Measurements from ENCODE around the gene PAMR1.

PAMR1 gene

GRCh38 chr11:35564245-35564595, 38.8 kb upstream of the PAMR1 start:
- no peak for DNase-seq
- no peaks in the 10 kb centered on the region for H3K4me1 Mint-ChIP-seq
- peaks cover 10% of the 10 kb centered on the region for H3K36me3 Mint-ChIP-seq (ENCODE audit: low read depth)
- peaks cover 11% of the 10 kb centered on the region for H3K27me3 Mint-ChIP-seq (ENCODE audit: low read depth, poor library complexity)
- no peak overlapping the region for H3K4me3 Mint-ChIP-seq
- H3K27ac Mint-ChIP-seq: no peak overlapping the region
- TF ChIP-seq, protein P1, sequence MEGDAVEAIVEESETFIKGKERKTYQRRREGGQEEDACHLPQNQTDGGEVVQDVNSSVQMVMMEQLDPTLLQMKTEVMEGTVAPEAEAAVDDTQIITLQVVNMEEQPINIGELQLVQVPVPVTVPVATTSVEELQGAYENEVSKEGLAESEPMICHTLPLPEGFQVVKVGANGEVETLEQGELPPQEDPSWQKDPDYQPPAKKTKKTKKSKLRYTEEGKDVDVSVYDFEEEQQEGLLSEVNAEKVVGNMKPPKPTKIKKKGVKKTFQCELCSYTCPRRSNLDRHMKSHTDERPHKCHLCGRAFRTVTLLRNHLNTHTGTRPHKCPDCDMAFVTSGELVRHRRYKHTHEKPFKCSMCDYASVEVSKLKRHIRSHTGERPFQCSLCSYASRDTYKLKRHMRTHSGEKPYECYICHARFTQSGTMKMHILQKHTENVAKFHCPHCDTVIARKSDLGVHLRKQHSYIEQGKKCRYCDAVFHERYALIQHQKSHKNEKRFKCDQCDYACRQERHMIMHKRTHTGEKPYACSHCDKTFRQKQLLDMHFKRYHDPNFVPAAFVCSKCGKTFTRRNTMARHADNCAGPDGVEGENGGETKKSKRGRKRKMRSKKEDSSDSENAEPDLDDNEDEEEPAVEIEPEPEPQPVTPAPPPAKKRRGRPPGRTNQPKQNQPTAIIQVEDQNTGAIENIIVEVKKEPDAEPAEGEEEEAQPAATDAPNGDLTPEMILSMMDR (IDR thresholded peaks at IDR 0.05): no peak
- peaks cover 15% of the 10 kb centered on the region for H3K9me3 Mint-ChIP-seq

GRCh38 chr11:35563484-35564244, 38.2 kb upstream of the PAMR1 start:
- TF ChIP-seq, protein P1 (IDR thresholded peaks at IDR 0.05): no peak
- H3K27ac Mint-ChIP-seq: no peak overlapping the region
- H3K9me3 Mint-ChIP-seq: peaks cover 9% of the 10 kb centered on the region
- no peak overlapping the region for H3K4me3 Mint-ChIP-seq
- peaks cover 11% of the 10 kb centered on the region for H3K27me3 Mint-ChIP-seq (ENCODE audit: low read depth, poor library complexity)
- H3K36me3 Mint-ChIP-seq (ENCODE audit: low read depth): peaks cover 4% of the 10 kb centered on the region
- H3K4me1 Mint-ChIP-seq: no peaks in the 10 kb centered on the region
- no peak for DNase-seq

DNA sequence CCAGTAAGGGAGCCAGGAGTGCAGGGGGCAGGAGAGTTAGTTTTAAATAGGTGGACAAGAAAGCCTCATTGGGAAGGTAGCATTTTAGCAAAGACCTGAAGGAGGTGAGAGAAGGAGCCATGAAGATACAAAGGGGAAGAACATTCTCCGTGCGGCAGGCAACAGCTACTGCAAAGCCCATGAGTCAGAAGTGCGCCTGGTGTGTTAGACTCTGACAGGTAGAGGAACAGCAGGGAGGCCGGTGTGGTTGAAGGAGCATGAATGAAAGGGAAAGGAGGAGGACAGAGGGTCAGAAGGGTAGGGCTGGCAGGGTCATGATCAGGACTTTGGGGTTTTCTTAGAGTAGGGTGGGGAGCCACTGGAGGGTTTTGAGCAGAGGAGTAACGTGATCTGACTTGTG, 34.5 kb upstream of the PAMR1 start:
- no peak overlapping the region for H3K27ac Mint-ChIP-seq
- peaks cover 5% of the 10 kb centered on the region for H3K27me3 Mint-ChIP-seq (ENCODE audit: low read depth, poor library complexity)
- TF ChIP-seq, protein P1 (IDR thresholded peaks at IDR 0.05): no peak

GRCh38 chr11:35558513-35558912, 33.1 kb upstream of the PAMR1 start:
- Mint-ChIP-seq H3K4me3 (no peak overlapping the region), H3K27me3 (ENCODE audit: low read depth, poor library complexity) (peaks cover 5% of the 10 kb centered on the region), H3K4me1 (peaks cover 16% of the 10 kb centered on the region), H3K36me3 (ENCODE audit: low read depth) (no peaks in the 10 kb centered on the region), H3K27ac (no peak overlapping the region), H3K9me3 (no peaks in the 10 kb centered on the region)
- no peak for DNase-seq
- TF ChIP-seq, protein P1 (IDR thresholded peaks at IDR 0.05): no peak

More for the DNA sequence above, 34.5 kb upstream of the PAMR1 start:
- Mint-ChIP-seq H3K36me3 (ENCODE audit: low read depth) (no peaks in the 10 kb centered on the region), H3K9me3 (no peaks in the 10 kb centered on the region), H3K4me1 (peaks cover 3% of the 10 kb centered on the region), H3K4me3 (no peak overlapping the region)
- no peak for DNase-seq

DNA sequence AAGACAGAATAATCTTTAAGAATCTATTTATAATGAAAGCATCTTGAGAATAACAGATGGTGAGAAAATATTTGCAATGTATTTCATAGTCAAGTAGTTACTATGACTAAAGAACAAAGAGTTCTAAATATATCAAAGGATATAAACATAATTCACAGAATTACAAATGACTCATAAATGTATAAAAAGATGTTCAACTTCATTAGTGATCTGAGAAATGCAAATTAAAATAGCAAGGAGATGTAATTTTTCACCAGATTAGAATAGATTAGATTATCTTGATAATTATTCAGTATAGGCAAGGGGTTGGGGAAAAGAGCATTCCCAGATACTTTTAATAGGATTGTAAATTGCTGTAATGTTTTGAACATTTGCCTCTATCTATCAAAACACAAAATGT, 30.1 kb upstream of the PAMR1 start:
- Mint-ChIP-seq H3K36me3 (ENCODE audit: low read depth) (no peaks in the 10 kb centered on the region), H3K4me1 (peaks cover 29% of the 10 kb centered on the region), H3K4me3 (no peak overlapping the region), H3K27ac (no peak overlapping the region), H3K9me3 (peaks cover 3% of the 10 kb centered on the region), H3K27me3 (ENCODE audit: low read depth, poor library complexity) (no peaks in the 10 kb centered on the region)
- TF ChIP-seq, protein P1 (IDR thresholded peaks at IDR 0.05): no peak
- no peak for DNase-seq
